HL-60 (cell line): ENCODE results near the gene LRFN2.

Experiments
- DNase-seq, 2 experiments: peaks; one replicate each; pipeline ENCODE4 v3.0.0-alpha.2; 2010 to 2020; ENCODE audit warnings: low read depth in 1 of 2, low spot score in 1 of 2
- H3K27ac ChIP-seq: fragments of 250-450 bp; sonication (Bioruptor Pico); replicated peaks from 2 replicates; pipeline ENCODE4 v1.5.1; 2020; ENCODE audit warnings: mild to moderate bottlenecking, moderate library complexity
- H3K27me3 ChIP-seq: fragments of 250-450 bp; sonication (Bioruptor Pico); 2 replicates; pipeline ENCODE4 v1.5.1; 2021; ENCODE audit warnings: mild to moderate bottlenecking, moderate library complexity; ENCODE audit not compliant: insufficient read depth, poor library complexity, severe bottlenecking
- H3K4me3 ChIP-seq: replicated peaks from 2 replicates; pipeline ENCODE4 v1.5.1; 2011; ENCODE audit warnings: mild to moderate bottlenecking, control low read depth, low read length; ENCODE audit not compliant: insufficient read depth
- GABPA ChIP-seq: IDR thresholded peaks from 2 replicates; pipeline ENCODE4 v1.6.1; 2012; ENCODE audit warnings: low read depth
- POLR2AphosphoS5 ChIP-seq: IDR thresholded peaks from 2 replicates; pipeline ENCODE4 v1.6.1; 2012; ENCODE audit warnings: low read depth
- REST ChIP-seq: IDR thresholded peaks from 2 replicates; pipeline ENCODE4 v1.6.1; 2012; ENCODE audit warnings: low read depth; ENCODE audit not compliant: insufficient replicate concordance
- SPI1 ChIP-seq: IDR thresholded peaks from 2 replicates; pipeline ENCODE4 v1.6.1; 2012; ENCODE audit warnings: low read depth, mild to moderate bottlenecking, borderline replicate concordance
- TF ChIP-seq, protein P1 (sequence below): IDR thresholded peaks from one replicate; pipeline ENCODE4 v1.5.1; 2011; ENCODE audit warnings: low read length, control low read depth, inconsistent platforms; ENCODE audit not compliant: insufficient read depth

The LRFN2 gene

GRCh38 chr6:40558102-40558501, 29.1 kb downstream of the LRFN2 start:
- Histone ChIP-seq H3K27me3 (no peaks in the 10 kb centered on the region), H3K27ac (no peak overlapping the region), H3K4me3 (no peak overlapping the region)
- no peak for DNase-seq
- no peak for TF ChIP-seq REST
- TF ChIP-seq GABPA = no peak
- TF ChIP-seq POLR2AphosphoS5 = no peak
- no peak for TF ChIP-seq SPI1
- TF ChIP-seq, protein P1, sequence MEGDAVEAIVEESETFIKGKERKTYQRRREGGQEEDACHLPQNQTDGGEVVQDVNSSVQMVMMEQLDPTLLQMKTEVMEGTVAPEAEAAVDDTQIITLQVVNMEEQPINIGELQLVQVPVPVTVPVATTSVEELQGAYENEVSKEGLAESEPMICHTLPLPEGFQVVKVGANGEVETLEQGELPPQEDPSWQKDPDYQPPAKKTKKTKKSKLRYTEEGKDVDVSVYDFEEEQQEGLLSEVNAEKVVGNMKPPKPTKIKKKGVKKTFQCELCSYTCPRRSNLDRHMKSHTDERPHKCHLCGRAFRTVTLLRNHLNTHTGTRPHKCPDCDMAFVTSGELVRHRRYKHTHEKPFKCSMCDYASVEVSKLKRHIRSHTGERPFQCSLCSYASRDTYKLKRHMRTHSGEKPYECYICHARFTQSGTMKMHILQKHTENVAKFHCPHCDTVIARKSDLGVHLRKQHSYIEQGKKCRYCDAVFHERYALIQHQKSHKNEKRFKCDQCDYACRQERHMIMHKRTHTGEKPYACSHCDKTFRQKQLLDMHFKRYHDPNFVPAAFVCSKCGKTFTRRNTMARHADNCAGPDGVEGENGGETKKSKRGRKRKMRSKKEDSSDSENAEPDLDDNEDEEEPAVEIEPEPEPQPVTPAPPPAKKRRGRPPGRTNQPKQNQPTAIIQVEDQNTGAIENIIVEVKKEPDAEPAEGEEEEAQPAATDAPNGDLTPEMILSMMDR = no peak

- Histone ChIP-seq H3K27ac (no peak overlapping the region), H3K4me3 (no peak overlapping the region), H3K27me3 (no peaks in the 10 kb centered on the region)
- no peak for DNase-seq
- no peak for TF ChIP-seq GABPA
- TF ChIP-seq, protein P1 = no peak
- TF ChIP-seq POLR2AphosphoS5 = no peak
- no peak for TF ChIP-seq REST
- no peak for TF ChIP-seq SPI1
Measured at GRCh38 chr6:40556881-40557280, 30.3 kb downstream of the LRFN2 start.

DNA sequence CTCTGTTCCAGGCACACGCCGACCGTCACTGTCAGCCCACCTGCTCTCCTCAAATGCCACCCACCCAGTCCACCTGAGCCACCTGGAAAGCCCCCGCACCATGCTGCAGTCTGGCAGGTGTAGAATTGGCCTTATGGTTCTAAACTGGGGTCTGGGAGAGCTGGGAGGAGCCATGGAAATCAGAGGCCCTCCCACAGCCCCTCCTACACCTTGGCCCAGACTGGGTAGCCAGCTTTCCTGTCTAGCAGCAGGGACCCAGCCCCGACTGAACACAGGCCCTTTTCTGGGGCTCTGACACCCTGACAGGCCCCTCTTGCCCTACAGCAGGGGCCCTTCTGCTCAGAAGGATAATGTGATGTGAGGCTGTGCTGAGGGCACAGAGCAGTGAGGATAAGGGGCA, 31.1 kb downstream of the LRFN2 start:
- no peak for DNase-seq
- no peak overlapping the region for H3K4me3 ChIP-seq
- no peaks in the 10 kb centered on the region for H3K27me3 ChIP-seq
- TF ChIP-seq POLR2AphosphoS5 (no peak), GABPA (no peak), SPI1 (no peak), REST (no peak)
- TF ChIP-seq, protein P1 = no peak
- no peak overlapping the region for H3K27ac ChIP-seq
